GM12864 (cell line): ENCODE data around the gene CPNE9.

ENCODE experiments used
- DNase-seq: peaks from one replicate; pipeline ENCODE4 v3.0.0-alpha.2; 2011; ENCODE audit warnings: low read depth
- H3K4me3 ChIP-seq: 2 replicates; pipeline ENCODE4 v1.5.1; 2011; ENCODE audit warnings: mild to moderate bottlenecking, low read depth, low read length, control low read depth
- CTCF ChIP-seq: IDR thresholded peaks from 2 replicates; pipeline ENCODE4 v1.5.1; 2011; ENCODE audit warnings: low read depth, mild to moderate bottlenecking, moderate library complexity, low read length, control low read depth, inconsistent platforms; ENCODE audit errors: missing control alignments

The CPNE9 gene

GRCh38 chr3:9686050-9686550 is 17.5 kb upstream of the CPNE9 start:
- DNase-seq = no peak
- H3K4me3 ChIP-seq = no peak overlapping the region
- TF ChIP-seq CTCF = no peak

- TF ChIP-seq CTCF = no peak
- DNase-seq = no peak
- no peak overlapping the region for H3K4me3 ChIP-seq
Observed at GRCh38 chr3:9686703-9687102, 16.9 kb upstream of the CPNE9 start.

- no peak for TF ChIP-seq CTCF
- no peak overlapping the region for H3K4me3 ChIP-seq
- DNase-seq = no peak
Observed at GRCh38 chr3:9687514-9687913, 16.1 kb upstream of the CPNE9 start.

- DNase-seq = no peak
- H3K4me3 ChIP-seq = no peak overlapping the region
- no peak for TF ChIP-seq CTCF
Observed at GRCh38 chr3:9688961-9689360, 14.7 kb upstream of the CPNE9 start.

GRCh38 chr3:9689757-9690156 is 13.9 kb upstream of the CPNE9 start:
- TF ChIP-seq CTCF = no peak
- H3K4me3 ChIP-seq = no peak overlapping the region
- no peak for DNase-seq

GRCh38 chr3:9690451-9691450 is 12.9 kb upstream of the CPNE9 start:
- no peak overlapping the region for H3K4me3 ChIP-seq
- TF ChIP-seq CTCF = no peak
- no peak for DNase-seq

GRCh38 chr3:9691636-9692035 is 12.0 kb upstream of the CPNE9 start:
- DNase-seq = no peak
- H3K4me3 ChIP-seq = no peak overlapping the region
- TF ChIP-seq CTCF = no peak
